Muscle layer of colon (tissue), 2 donors: ENCODE results near the gene PSMD13.

Source experiments
- H3K27ac ChIP-seq: one replicate; pipeline ENCODE4 v1.7.0; 2013; ENCODE audit warnings: low read depth, mild to moderate bottlenecking, low read length, moderate library complexity
- H3K27me3 ChIP-seq, 2 donors: one replicate each; pipeline ENCODE4 v1.7.0; 2013; ENCODE audit warnings: low read length in 2 of 2, mild to moderate bottlenecking in 2 of 2; ENCODE audit not compliant: insufficient read depth in 2 of 2, control insufficient read depth in 1 of 2
- H3K36me3 ChIP-seq: one replicate; pipeline ENCODE4 v1.7.0; 2013; ENCODE audit warnings: mild to moderate bottlenecking, low read length; ENCODE audit not compliant: insufficient read depth
- H3K4me1 ChIP-seq: one replicate; pipeline ENCODE4 v1.7.0; 2013; ENCODE audit warnings: mild to moderate bottlenecking, low read length; ENCODE audit not compliant: insufficient read depth
- H3K4me3 ChIP-seq, 2 donors: one replicate each; pipeline ENCODE4 v1.7.0; 2013; ENCODE audit warnings: low read length in 2 of 2, low read depth in 1 of 2, mild to moderate bottlenecking in 1 of 2, moderate library complexity in 1 of 2
- H3K9ac ChIP-seq: one replicate; pipeline ENCODE4 v1.7.0; 2013; ENCODE audit warnings: low read length
- H3K9me3 ChIP-seq: one replicate; pipeline ENCODE4 v1.7.0; 2013; ENCODE audit warnings: mild to moderate bottlenecking, low read length
- donor health status: abdominal sarcoma.
- donor health status: Adenocarcinoma of cecum.

The PSMD13 gene

DNA sequence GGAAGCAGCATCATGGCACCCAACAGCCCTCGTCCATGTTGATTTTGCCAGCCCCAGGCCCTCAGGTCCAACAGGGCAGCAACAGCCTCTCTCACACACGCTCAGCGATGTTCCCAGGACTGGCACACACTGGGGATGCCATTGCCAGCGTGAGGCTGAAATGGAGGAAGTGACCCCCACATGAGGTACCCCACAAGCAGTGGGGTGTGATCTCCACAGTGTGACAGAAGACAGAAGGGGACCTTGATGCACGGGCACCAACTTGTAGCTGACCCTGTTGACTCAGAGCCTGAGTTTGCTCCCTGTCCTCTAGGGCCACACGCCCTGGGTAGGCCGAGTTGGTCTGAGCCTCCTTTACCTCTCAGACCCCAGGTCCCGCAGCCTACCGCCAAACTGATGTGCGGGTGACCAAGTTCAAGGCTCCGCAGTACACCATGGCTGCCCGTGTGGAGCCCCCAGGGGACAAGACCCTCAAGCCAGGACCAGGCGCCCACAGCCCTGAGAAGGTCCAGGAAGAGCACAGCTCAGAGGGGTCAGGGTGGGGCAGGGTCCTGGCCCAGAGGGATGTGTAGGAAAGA, 37.7 kb upstream of the PSMD13 start:
- Histone ChIP-seq H3K27me3 (no peaks in the 10 kb centered on the region), H3K4me3 (no peak overlapping the region), H3K4me1 (no peaks in the 10 kb centered on the region), H3K9ac (no peak overlapping the region), H3K27ac (no peak overlapping the region), H3K9me3 (no peaks in the 10 kb centered on the region), H3K36me3 (peaks cover 35% of the 10 kb centered on the region)

DNA sequence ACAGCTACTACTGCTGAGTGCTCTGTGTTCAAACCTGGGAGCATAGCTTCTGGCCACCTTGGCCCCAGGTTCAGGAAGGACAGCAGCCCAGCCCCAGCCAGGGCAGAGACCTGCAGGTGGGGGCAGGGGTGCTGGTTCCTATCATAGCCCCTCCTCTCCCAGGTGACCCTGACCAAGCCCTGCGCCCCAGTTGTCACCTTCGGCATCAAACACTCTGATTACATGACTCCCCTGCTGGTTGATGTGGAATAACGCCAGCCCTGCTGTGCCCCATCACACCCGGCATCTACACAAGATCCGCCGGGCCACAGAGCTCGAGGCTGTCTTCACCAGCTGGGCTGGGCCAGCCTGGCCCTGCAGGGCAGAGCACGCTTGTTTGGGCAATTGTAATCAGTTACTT, 37.0 kb upstream of the PSMD13 start:
- Histone ChIP-seq H3K4me1 (no peaks in the 10 kb centered on the region), H3K9me3 (no peaks in the 10 kb centered on the region), H3K27ac (no peak overlapping the region), H3K4me3 (no peak overlapping the region), H3K27me3 (no peaks in the 10 kb centered on the region), H3K36me3 (peaks cover 42% of the 10 kb centered on the region), H3K9ac (no peak overlapping the region)

DNA sequence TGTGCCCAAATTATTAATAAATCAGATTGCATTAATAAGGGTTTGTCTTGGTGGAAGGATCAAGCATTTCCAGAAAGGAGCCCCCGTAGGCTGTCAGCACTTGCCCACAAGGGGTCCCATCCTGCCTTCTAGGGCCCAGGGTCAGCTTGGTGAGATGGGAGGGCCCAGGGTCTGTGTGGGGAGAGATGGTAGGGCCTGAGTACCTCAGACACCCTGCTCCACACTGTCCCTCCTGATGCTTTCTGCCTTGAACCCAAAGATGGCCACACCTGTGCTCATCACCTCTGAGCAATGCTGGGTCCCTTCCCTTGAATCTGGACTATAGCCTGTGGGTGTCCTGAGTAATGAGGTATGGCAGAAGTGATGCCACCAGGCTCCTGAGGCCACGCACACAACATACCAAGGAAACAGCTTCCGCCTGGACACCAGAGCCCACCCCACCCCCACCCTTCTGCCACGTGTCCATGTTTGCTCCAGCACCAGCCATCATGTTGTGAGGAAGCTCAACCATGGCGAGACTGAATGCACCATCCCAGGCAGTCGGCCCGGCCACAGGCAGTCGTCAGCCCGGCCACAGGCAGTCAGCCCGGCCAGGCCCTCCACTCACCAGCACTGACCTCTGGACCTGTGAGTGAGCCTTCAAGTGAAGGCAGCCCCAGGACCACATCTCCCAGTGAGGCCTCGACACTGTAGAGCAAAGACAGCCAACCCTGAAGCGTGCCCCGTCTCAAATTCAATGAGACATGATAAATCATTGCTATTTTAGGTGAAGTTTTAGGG, 36.4 kb upstream of the PSMD13 start:
- Histone ChIP-seq H3K9ac (no peak overlapping the region), H3K4me3 (no peak overlapping the region), H3K9me3 (no peaks in the 10 kb centered on the region), H3K4me1 (peaks cover 6% of the 10 kb centered on the region), H3K36me3 (peaks cover 48% of the 10 kb centered on the region), H3K27ac (no peak overlapping the region), H3K27me3 (no peaks in the 10 kb centered on the region)

DNA sequence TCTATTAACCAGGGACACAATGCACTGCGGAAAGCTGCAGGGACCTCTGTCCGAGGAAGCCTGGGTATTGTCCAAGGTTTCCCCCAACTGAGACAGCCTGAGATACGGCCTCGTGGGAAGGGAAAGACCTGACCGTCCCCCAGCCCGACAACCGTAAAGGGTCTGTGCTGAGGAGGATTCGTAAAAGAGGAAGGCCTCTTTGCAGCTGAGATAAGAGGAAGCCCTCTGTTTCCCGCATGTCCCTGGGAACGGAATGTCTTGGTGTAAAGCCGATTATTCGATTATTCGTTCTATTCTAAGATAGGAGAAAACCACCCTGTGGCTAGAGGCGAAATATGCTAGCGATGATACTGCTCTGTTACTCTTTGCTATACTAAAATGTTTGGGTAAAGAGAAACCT, 34.8 kb upstream of the PSMD13 start:
- H3K27ac ChIP-seq: no peak overlapping the region
- H3K4me1 ChIP-seq: peaks cover 17% of the 10 kb centered on the region
- H3K4me3 ChIP-seq: no peak overlapping the region
- no peaks in the 10 kb centered on the region for H3K9me3 ChIP-seq
- peaks cover 57% of the 10 kb centered on the region for H3K36me3 ChIP-seq
- H3K9ac ChIP-seq: no peak overlapping the region
- H3K27me3 ChIP-seq: no peaks in the 10 kb centered on the region

DNA sequence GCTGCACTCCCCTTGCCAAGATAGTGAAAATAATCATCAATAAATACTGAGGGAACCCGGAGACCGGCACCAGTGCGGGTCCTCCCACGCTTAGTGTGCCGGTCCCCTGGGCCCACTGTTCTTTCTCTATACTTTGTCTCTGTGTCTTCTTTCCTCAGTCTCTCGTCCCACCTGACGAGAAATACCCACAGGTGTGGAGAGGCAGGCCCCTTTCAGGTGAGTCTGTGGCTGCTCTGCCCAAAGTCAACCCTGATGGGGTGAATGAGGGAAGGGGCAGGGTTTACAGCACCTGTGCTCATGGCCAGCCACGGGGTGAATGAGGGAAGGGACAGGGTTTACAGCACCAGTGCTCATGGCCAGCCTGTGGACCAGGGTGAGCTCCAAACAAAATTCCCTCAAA, 34.3 kb upstream of the PSMD13 start:
- Histone ChIP-seq H3K36me3 (peaks cover 57% of the 10 kb centered on the region), H3K9me3 (no peaks in the 10 kb centered on the region), H3K27ac (no peak overlapping the region), H3K9ac (no peak overlapping the region), H3K4me3 (no peak overlapping the region), H3K4me1 (peaks cover 17% of the 10 kb centered on the region), H3K27me3 (no peaks in the 10 kb centered on the region)

DNA sequence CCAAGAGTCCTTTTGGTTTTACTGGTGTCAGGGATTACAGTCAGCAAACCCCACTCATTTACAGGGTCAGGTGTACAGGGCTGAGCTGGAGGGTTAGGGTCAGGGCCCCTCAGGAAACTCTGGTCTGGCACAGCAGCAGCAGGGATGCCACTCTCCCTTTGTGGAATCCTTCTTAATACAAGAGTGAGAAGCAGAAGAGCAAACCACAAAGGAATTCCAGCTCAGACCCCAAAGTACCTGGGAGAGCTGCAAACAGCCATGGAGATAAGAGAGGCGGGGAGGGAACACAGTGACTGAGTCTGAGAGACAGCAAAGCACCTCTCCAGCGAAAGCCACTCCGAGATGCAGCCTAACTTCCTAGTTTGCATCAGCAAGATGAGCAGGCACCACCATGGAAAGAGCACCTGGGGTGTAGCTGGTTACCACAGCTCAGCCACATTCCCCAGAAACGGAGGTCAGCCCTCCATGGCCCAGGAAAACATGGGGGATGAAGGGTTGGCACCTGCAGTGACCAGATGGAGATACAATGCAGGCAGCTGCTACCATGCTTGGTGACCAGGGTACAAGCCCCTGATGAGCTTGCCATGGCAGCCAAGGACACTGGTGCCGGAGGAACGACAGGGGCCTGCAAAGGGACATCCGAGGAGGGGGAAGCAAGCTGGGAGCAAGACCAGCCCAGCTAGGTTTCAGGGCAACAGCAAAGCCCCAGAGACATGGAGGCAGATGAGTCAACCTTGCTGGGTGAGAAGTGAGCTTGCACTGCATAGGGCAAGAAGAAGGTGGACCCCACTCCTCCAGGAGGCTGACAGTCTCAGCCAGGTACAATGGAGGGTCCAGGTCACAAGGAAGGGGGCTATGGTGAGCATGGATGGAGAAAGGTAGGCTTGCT, 33.5 kb upstream of the PSMD13 start:
- Histone ChIP-seq H3K4me3 (no peak overlapping the region), H3K9me3 (no peaks in the 10 kb centered on the region), H3K27ac (no peak overlapping the region), H3K27me3 (no peaks in the 10 kb centered on the region), H3K36me3 (peaks cover 57% of the 10 kb centered on the region), H3K4me1 (peaks cover 17% of the 10 kb centered on the region), H3K9ac (no peak overlapping the region)

DNA sequence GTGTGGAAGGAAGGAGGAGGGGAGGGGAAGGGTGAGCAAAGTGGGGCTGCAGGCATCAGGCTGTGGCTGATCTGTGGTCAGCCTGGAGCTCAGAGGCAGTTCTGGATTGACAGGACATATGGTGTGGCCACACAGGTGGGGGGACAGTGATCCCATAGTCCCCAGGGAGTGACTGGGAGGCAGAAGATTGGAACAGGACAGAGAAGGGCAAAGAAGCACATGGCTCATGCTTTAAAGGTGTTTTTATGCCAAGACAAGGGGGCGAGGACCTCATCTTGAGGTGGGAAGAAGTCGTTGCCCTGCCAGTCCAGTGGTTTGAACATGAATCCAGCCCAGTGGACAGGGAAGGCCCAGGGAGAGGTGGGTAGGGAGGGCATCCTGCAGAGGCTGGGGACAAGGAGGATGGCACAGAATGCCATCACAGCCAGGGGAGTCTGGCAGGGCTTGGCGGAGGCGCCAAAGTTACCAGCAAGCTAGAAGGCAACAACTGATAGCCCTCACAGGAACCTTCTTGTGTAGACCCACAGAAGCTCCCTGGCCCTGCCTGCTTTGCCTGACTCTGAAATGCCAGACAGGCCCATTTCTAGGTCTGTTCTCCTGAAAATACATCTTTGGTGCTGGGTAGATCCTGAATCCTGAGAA, 32.7 kb upstream of the PSMD13 start:
- H3K9ac ChIP-seq: no peak overlapping the region
- no peaks in the 10 kb centered on the region for H3K9me3 ChIP-seq
- no peak overlapping the region for H3K27ac ChIP-seq
- H3K4me3 ChIP-seq: no peak overlapping the region
- H3K27me3 ChIP-seq: no peaks in the 10 kb centered on the region
- H3K36me3 ChIP-seq: peaks cover 57% of the 10 kb centered on the region
- H3K4me1 ChIP-seq: peaks cover 17% of the 10 kb centered on the region

DNA sequence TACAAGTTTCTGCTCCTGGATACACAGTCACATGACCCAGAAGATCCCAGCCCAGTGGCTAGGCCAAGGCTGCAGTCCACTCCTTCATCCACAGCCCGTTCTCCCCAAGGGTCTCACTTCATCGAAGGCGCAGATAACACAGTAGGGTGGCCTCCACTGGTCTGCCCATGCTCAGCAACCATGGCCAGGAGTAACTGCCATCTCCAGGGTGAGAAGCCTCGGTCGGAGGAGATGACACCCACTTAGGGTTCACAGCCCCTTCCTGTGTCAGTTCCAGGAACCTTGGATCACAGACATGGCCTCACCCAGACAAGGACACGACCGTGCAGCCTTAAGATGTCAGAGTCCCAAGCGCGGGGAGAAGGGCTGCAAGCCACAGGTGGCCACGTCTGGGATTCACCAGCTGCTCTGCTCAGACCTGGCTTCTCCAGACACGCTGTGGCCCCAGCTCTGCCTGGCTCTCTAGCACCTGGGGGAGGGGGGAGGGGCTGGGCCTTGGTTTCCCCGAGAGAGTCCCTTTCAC, 32.1 kb upstream of the PSMD13 start:
- H3K4me3 ChIP-seq: no peak overlapping the region
- no peak overlapping the region for H3K9ac ChIP-seq
- H3K27me3 ChIP-seq: no peaks in the 10 kb centered on the region
- no peaks in the 10 kb centered on the region for H3K9me3 ChIP-seq
- no peak overlapping the region for H3K27ac ChIP-seq
- peaks cover 59% of the 10 kb centered on the region for H3K36me3 ChIP-seq
- H3K4me1 ChIP-seq: peaks cover 23% of the 10 kb centered on the region

DNA sequence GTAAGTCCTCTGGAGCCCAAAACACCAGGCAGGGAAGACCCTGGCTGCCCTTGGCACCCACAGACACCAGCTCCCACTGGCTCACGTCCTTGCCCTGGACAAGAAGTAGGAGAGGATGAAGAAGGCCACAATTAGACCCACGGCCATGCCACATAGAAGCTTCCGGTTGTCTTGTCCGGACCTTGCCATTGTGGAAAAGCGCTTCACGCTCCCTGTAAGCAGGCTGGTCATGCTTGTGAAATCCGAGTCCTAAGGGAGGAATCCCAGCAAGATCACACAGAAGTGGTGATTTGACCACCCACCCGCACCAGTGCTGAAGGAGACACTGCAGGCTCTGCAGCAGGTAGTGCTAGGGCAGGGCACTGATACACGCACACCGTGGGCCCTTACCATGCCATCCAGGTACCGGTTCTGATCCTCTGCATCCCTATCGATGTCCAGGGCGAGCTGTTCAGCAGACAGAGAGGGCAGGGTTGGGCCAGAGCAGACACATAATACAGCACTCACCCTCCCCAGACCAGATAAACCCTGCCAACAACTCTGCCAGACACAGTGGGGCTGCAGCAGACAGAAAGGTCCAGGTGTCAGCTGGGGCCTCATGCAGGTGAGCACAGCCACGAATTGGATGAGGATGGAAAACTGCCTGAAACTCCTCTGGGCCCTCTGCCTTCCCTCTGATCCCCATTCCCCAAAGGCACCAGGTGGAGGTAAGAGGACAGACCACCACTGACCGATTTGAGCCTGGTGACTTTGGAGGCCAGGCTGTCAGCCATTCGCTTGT, 31.4 kb upstream of the PSMD13 start:
- peak overlapping the region in 1 of 2 donors; percentile 99 for H3K4me3 ChIP-seq
- no peak overlapping the region for H3K9ac ChIP-seq
- no peak overlapping the region for H3K27ac ChIP-seq

DNA sequence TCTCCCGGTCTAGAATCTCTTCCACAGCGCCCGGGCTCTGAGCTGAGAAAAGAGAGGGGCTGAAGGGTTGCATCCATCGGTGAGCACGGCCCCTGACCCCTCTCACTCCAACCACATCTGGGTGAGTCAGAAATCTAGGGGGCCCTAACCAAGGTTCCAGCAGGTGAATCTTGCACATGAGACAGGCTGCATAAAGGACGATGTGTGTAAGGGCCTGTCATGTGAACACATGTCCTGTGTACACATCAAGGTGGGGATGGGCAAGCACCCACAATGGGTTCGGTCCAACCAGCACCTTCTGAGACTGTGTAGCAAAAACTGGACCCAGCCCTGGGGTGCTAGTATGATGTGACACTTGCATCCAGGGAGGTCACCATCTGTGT, 30.8 kb upstream of the PSMD13 start:
- peaks cover 36% of the 10 kb centered on the region for H3K4me1 ChIP-seq
- peaks cover 65% of the 10 kb centered on the region for H3K36me3 ChIP-seq
- H3K9me3 ChIP-seq: no peaks in the 10 kb centered on the region
- H3K27ac ChIP-seq: peak overlapping the region; percentile 92
- H3K9ac ChIP-seq: peak overlapping the region; percentile 92
- peak overlapping the region; percentile 63 to 99 for H3K4me3 ChIP-seq
- H3K27me3 ChIP-seq: no peaks in the 10 kb centered on the region

More for the DNA sequence above, 31.4 kb upstream of the PSMD13 start:
- Histone ChIP-seq H3K36me3 (peaks cover 62% of the 10 kb centered on the region), H3K27me3 (no peaks in the 10 kb centered on the region), H3K9me3 (no peaks in the 10 kb centered on the region), H3K4me1 (peaks cover 30% of the 10 kb centered on the region)
